Liver (tissue), 9 donors: ENCODE data around the gene SLC38A2. TPM values are rescaled to one million over a fixed set of nuclear protein-coding genes. Genes with fewer than 3 reads are reported as not detected.

Experiments
- DNase-seq: peaks from one replicate; pipeline ENCODE4 v3.0.0-alpha.2; 2017; ENCODE audit warnings: low spot score
- H3K27ac ChIP-seq, 2 donors: one replicate each; pipeline ENCODE4 v1.7.0; 2013; ENCODE audit warnings: inconsistent platforms in 2 of 2, low read length in 2 of 2, control low read depth in 1 of 2, low read depth in 1 of 2, mild to moderate bottlenecking in 1 of 2
- H3K27me3 ChIP-seq, 4 donors: one replicate each; pipeline versions ENCODE4 v1.6.1 to v1.7.0; 2013; ENCODE audit warnings: low read length in 3 of 4, inconsistent platforms in 1 of 4, mild to moderate bottlenecking in 1 of 4, moderate library complexity in 1 of 4; ENCODE audit not compliant: control insufficient read depth in 4 of 4, insufficient read depth in 4 of 4
- H3K36me3 ChIP-seq, 4 donors: one replicate each; pipeline versions ENCODE4 v1.6.1 to v1.7.0; 2013; ENCODE audit warnings: low read length in 3 of 4, mild to moderate bottlenecking in 3 of 4, low read depth in 1 of 4, moderate library complexity in 1 of 4; ENCODE audit not compliant: control insufficient read depth in 4 of 4, insufficient read depth in 3 of 4
- H3K4me1 ChIP-seq, 4 donors: one replicate each; pipeline versions ENCODE4 v1.6.1 to v1.7.0; 2013; ENCODE audit warnings: low read length in 3 of 4, mild to moderate bottlenecking in 3 of 4, moderate library complexity in 1 of 4; ENCODE audit not compliant: control insufficient read depth in 4 of 4, insufficient read depth in 4 of 4
- H3K4me3 ChIP-seq, 3 donors: one replicate each; pipeline versions ENCODE4 v1.6.1 to v1.7.0; 2013; ENCODE audit warnings: low read length in 3 of 3, control low read depth in 1 of 3, low read depth in 1 of 3, mild to moderate bottlenecking in 1 of 3
- H3K9ac ChIP-seq, 2 donors: one replicate each; pipeline ENCODE4 v1.7.0; 2013; ENCODE audit warnings: low read length in 2 of 2, mild to moderate bottlenecking in 2 of 2, moderate library complexity in 2 of 2, control low read depth in 1 of 2, low read depth in 1 of 2
- H3K9me3 ChIP-seq, 4 donors: one replicate each; pipeline versions ENCODE4 v1.6.1 to v1.7.0; 2013; ENCODE audit warnings: low read length in 3 of 4; ENCODE audit not compliant: control insufficient read depth in 4 of 4
- EGR1 ChIP-seq, 2 donors: IDR thresholded peaks; 2 replicates each; pipeline ENCODE4 v1.6.1; 2016 to 2018; ENCODE audit warnings: antibody characterized with exemption in 2 of 2, low read depth in 2 of 2
- FOXA1 ChIP-seq: IDR thresholded peaks from 2 replicates; pipeline ENCODE4 v1.6.1; 2016; ENCODE audit warnings: antibody characterized with exemption
- FOXA2 ChIP-seq: IDR thresholded peaks from 2 replicates; pipeline ENCODE4 v1.6.1; 2016; ENCODE audit warnings: antibody characterized with exemption
- GABPA ChIP-seq, 2 donors: IDR thresholded peaks in 1 of 2; conservative IDR thresholded peaks in 1 of 2; 2 replicates each; pipeline ENCODE4 v1.6.1; 2016; ENCODE audit warnings: antibody characterized with exemption in 2 of 2, mild to moderate bottlenecking in 1 of 2, moderate library complexity in 1 of 2
- HNF4A ChIP-seq, 2 donors: conservative IDR thresholded peaks; 2 replicates each; pipeline ENCODE4 v1.6.1; 2016; ENCODE audit warnings: antibody characterized with exemption in 2 of 2, mild to moderate bottlenecking in 2 of 2
- HNF4G ChIP-seq: IDR thresholded peaks from 2 replicates; pipeline ENCODE4 v1.6.1; 2016; ENCODE audit warnings: antibody characterized with exemption
- JUND ChIP-seq, 2 donors: IDR thresholded peaks; 2 replicates each; pipeline ENCODE4 v1.6.1; 2016; ENCODE audit warnings: antibody characterized with exemption in 2 of 2
- MAX ChIP-seq: IDR thresholded peaks from 2 replicates; pipeline ENCODE4 v1.6.1; 2016; ENCODE audit warnings: antibody characterized with exemption
- RAD21 ChIP-seq, 2 donors: IDR thresholded peaks; 2 replicates each; pipeline ENCODE4 v1.6.1; 2016; ENCODE audit warnings: antibody characterized with exemption in 2 of 2, mild to moderate bottlenecking in 2 of 2
- REST ChIP-seq: IDR thresholded peaks from 2 replicates; pipeline ENCODE4 v1.6.1; 2016; ENCODE audit warnings: antibody characterized with exemption, mild to moderate bottlenecking
- RXRA ChIP-seq, 2 donors: IDR thresholded peaks; 2 replicates each; pipeline ENCODE4 v1.6.1; 2017 to 2018; ENCODE audit warnings: antibody characterized with exemption in 2 of 2, mild to moderate bottlenecking in 1 of 2
- SP1 ChIP-seq: IDR thresholded peaks from 2 replicates; pipeline ENCODE4 v1.6.1; 2018; ENCODE audit warnings: antibody characterized with exemption, mild to moderate bottlenecking
- TAF1 ChIP-seq: conservative IDR thresholded peaks from 2 replicates; pipeline ENCODE4 v1.6.1; 2016; ENCODE audit warnings: antibody characterized with exemption, mild to moderate bottlenecking
- YY1 ChIP-seq: IDR thresholded peaks from 2 replicates; pipeline ENCODE4 v1.6.1; 2016; ENCODE audit warnings: antibody characterized with exemption, mild to moderate bottlenecking
- ZBTB33 ChIP-seq: IDR thresholded peaks from 2 replicates; pipeline ENCODE4 v1.6.1; 2016; ENCODE audit warnings: antibody characterized with exemption
- WGBS: extraction: QIAGEN DNeasy Blood & Tissue Kit; methylation state at CpG from one replicate; pipeline ENCODE4 v1.1.7; 2013; 5-methylcytosine and 5-hydroxymethylcytosine counted together
- polyA plus RNA-seq, 2 donors: library from polyadenylated mRNA; stranded (reverse) in 1 of 2; unstranded in 1 of 2; fragments of 200-250 nt in 1 of 2; fragments of >200 nt in 1 of 2; fragmentation: Nextera tagmentation in 1 of 2; extraction: Ambion mirVana in 1 of 2; gene quantifications; one replicate each; pipeline versions ENCODE4 v1.2.1 to v1.2.3, GENCODE V29; 2013 to 2015
- total RNA-seq, 2 donors: library from RNA; depleted of rRNA; stranded (reverse); fragments of >200 nt; gene quantifications; one replicate each; pipeline ENCODE4 v1.2.3, GENCODE V29; 2014
- donor health status: healthy.
- donor health status: healthy.
- donor health status: healthy.
- donor health status: healthy.
- donor health status: healthy.

Gene SLC38A2
- total and polyA plus RNA-seq, 4 donors: 50.6 to 472 (median 97.4) TPM

GRCh38 chr12:46387670-46388069, 15.1 kb upstream of the SLC38A2 start:
- peak overlapping the region; percentile 70 to 100 for H3K27ac ChIP-seq
- peaks cover 6 to 35% (median 30%) of the 10 kb centered on the region in 4 donors for H3K4me1 ChIP-seq
- no peak overlapping the region for H3K4me3 ChIP-seq
- DNase-seq: no peak
- TF ChIP-seq FOXA1: no peak
- H3K9ac ChIP-seq: no peak overlapping the region
- 92% methylated on average over 6 of the region's 6 CpGs for WGBS
- H3K9me3 ChIP-seq: no peaks in the 10 kb centered on the region
- no peaks in the 10 kb centered on the region for H3K27me3 ChIP-seq
- no peaks in the 10 kb centered on the region for H3K36me3 ChIP-seq

- H3K4me3 ChIP-seq: no peak overlapping the region
- H3K4me1 ChIP-seq: peaks cover 8 to 40% (median 30%) of the 10 kb centered on the region in 4 donors
- H3K27ac ChIP-seq: peak overlapping the region; percentile 70 to 100
- TF ChIP-seq MAX (peak; percentile 7), FOXA1 (no peak), TAF1 (peak; percentile 20)
- H3K36me3 ChIP-seq: no peaks in the 10 kb centered on the region
- no peaks in the 10 kb centered on the region for H3K27me3 ChIP-seq
- H3K9ac ChIP-seq: peak overlapping the region in 1 of 2 donors; percentile 69
- no peak for DNase-seq
- no peaks in the 10 kb centered on the region for H3K9me3 ChIP-seq
- WGBS: 46% methylated on average over 7 of the region's 7 CpGs
Observed at GRCh38 chr12:46386877-46387629, 14.5 kb upstream of the SLC38A2 start.

- 41% methylated on average over 3 of the region's 3 CpGs for WGBS
- H3K9ac ChIP-seq: peak overlapping the region in 1 of 2 donors; percentile 69
- no peaks in the 10 kb centered on the region for H3K36me3 ChIP-seq
- H3K9me3 ChIP-seq: no peaks in the 10 kb centered on the region
- H3K4me1 ChIP-seq: peaks cover 8 to 40% (median 30%) of the 10 kb centered on the region in 4 donors
- H3K27ac ChIP-seq: peak overlapping the region; percentile 70 to 100
- DNase-seq: no peak
- TF ChIP-seq HNF4G: no peak
- no peak for TF ChIP-seq YY1
- TF ChIP-seq FOXA2: no peak
- peak in 1 of 2 donors; percentile 43 for TF ChIP-seq RAD21 (IDR thresholded peaks at IDR 0.05)
- TF ChIP-seq SP1: peak; percentile 65
- no peak for TF ChIP-seq EGR1 (IDR thresholded peaks at IDR 0.05; ENCODE audit: low read depth in 2 of 2)
- TF ChIP-seq JUND (IDR thresholded peaks at IDR 0.05): peak; percentile 75 to 79
- TF ChIP-seq TAF1: peak; percentile 12
- peak; percentile 49 to 57 for TF ChIP-seq HNF4A (conservative IDR thresholded peaks at IDR 0.05)
- peak; percentile 53 to 61 for TF ChIP-seq RXRA (IDR thresholded peaks at IDR 0.05)
- no peaks in the 10 kb centered on the region for H3K27me3 ChIP-seq
- H3K4me3 ChIP-seq: no peak overlapping the region
Observed at GRCh38 chr12:46386360-46386867, 13.8 kb upstream of the SLC38A2 start.

- Histone ChIP-seq H3K36me3 (no peaks in the 10 kb centered on the region), H3K4me3 (peak overlapping the region in 1 of 3 donors; percentile 28), H3K27me3 (no peaks in the 10 kb centered on the region), H3K27ac (peak overlapping the region; percentile 70 to 100), H3K4me1 (peaks cover 8 to 34% (median 29%) of the 10 kb centered on the region in 4 donors), H3K9ac (no peak overlapping the region), H3K9me3 (no peaks in the 10 kb centered on the region)
- 56% methylated on average over 5 of the region's 5 CpGs for WGBS
- DNase-seq: peak; percentile 40
- TF ChIP-seq RAD21 (IDR thresholded peaks at IDR 0.05) (peak; percentile 12 to 59), SP1 (peak; percentile 58), FOXA1 (no peak), EGR1 (IDR thresholded peaks at IDR 0.05; ENCODE audit: low read depth in 2 of 2) (no peak), REST (peak; percentile 56), FOXA2 (no peak), HNF4G (no peak), RXRA (IDR thresholded peaks at IDR 0.05) (peak; percentile 69 to 74), MAX (peak; percentile 49), TAF1 (peak; percentile 86), JUND (IDR thresholded peaks at IDR 0.05) (peak in 1 of 2 donors; percentile 18), ZBTB33 (no peak), YY1 (peak; percentile 55), HNF4A (conservative IDR thresholded peaks at IDR 0.05) (peak in 1 of 2 donors; percentile 26), GABPA (IDR thresholded peaks at IDR 0.05 in 1 of 2, conservative IDR thresholded peaks at IDR 0.05 in 1 of 2) (no peak)
Observed at GRCh38 chr12:46385438-46385837, 12.9 kb upstream of the SLC38A2 start.
